GM18507 (cell line): ENCODE results near the gene RPTOR.
"Not testable (repeated sequence)": the region's sequence is repeated elsewhere in the genome, so short reads cannot be mapped to it uniquely, and the experiment has no call there.

Experiments used
- DNase-seq: peaks from one replicate; pipeline ENCODE4 v3.0.0; 2011; ENCODE audit warnings: low read depth; ENCODE audit not compliant: insufficient read length; ENCODE audit errors: extremely low spot score
- FAIRE-seq: peaks from 2 replicates; lab custom pipeline; 2011; peaks lifted over from hg19 to GRCh38; lab: Jason Lieb, UNC

RPTOR gene

DNA sequence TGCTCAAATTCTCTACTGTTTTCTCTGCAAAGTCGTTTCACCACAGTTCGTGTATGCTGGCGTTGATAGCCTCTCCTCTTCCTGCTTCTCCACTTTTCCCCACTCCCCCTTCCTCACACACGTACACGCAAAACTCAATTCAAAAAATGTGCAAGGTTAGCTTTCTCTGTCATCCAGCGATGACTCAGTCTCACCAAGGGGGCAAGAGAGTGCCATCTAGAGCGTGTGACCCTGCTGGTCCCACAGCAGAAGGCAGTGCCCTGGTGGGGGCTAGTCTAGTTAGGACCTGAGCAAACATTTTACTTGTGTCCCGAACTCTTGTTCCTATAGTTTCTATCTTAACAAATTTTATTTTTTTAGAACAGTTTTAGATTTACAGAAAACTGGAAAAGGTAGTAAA lies 325.8 kb downstream of the RPTOR start:
- no peak for DNase-seq
- FAIRE-seq = no peak

DNA sequence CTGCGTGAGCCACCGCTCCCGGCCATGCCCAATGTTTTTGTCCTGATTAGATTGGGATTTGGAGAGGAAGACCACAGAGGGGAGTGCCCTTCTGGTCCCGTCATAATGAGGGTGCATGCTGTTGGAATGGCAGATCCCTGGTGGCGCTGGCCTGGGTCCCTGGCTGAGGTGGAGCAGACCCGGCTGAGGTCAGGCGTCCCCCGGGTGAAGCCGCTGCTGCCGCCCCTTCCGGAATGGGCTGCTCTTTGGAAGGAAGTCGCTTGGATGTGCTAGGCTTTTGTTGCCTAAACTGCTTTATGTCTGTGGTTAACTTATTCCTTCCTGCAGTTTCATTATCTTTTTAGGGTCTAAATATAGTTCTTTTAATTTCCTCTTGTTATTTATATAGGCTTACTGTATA lies 326.7 kb downstream of the RPTOR start:
- FAIRE-seq (no peak), DNase-seq (no peak)

DNA sequence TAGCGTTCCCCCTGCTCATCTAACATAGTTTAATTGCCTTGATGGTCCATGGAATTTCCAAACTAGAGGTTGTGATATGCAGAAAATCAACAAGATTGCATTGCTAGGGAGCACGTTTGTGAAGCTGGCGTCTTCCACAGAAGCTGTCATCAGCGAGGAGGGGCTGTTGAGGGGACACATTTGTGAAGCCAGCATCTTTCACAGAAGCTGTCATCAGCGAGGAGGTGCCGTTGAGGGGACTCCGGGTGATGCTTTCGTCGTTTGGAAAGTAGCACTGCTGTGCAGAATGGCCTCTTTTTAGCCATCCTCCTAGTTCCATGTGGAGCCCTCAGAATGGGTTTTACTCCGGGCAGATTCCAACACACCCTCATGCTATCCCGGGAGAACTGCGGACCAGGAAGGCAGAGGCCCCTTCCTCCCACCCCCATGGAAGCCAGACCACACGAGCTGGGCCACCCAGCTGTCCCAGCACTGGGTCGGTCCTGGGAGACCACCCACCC lies 327.4 kb downstream of the RPTOR start:
- FAIRE-seq (no peak), DNase-seq (no peak)

DNA sequence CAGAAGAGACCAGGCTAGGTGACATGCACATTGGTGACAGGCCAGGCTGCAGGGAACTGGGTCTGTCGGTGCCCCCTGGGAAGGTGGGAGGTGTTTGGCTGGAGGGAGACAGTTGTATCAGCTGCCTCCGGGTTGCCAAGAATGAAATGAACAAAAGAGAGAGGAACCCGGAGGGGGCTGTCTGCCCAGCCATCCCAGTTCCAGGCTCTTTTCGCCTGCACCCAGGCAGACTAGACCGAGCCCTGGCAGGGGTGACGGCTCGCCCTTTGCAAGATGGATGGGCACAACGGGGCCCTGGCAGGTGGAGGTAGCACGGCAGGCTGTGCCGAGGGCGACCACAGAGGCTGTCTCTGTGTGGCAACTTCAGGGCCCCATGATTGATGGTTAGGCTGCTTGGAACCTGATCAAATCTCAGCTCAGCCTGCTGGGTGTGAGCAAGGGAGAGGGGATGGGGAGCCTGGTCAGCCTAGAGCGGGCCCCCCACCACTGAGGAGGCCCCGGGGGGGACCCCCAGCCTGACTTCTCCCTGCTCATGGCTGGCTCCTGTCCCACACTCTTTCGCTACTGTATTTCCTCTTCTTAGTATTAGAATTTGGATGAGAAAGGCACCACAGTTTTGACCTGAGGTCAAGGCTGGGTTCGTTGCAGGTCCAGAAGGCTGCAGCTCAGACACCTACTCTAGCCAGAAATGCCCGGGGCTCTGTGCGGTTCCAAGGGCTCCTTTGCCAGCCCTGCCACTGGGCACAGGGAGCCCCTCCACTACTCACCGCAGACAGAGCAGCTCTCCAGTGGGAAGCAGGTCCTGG lies 328.1 kb downstream of the RPTOR start:
- no peak for FAIRE-seq
- DNase-seq = no peak

DNA sequence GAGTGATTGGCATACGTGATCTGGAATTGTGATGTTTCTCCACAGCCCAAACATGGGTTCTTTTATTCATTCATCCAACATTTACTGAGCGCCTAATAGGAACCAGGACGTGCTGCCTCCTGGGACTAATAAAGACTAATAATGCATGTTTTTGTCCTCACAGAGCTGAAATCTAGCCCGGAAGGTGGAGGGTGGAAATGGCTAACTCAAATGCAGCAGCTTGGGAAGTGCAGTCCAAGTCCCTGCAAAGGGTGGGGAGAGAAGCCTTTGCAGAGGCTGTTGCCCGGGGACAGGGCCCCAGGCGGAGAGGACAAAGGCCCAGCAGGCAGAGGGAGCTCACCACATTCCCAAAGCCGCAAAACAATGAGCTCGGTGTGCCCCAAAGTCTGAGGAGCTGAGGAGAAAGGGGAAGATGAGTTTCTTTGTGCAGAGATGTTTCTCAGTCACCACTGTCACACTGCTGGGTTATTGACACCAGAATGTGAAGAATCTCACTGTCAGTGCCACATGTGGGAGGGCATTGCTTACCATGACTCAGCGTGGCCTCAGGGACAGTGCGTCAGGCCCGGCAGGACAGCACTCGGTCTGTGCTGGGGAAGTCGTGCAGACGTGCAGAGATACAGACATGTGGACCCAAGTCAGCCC lies 328.8 kb downstream of the RPTOR start:
- DNase-seq (no peak), FAIRE-seq (no peak)

DNA sequence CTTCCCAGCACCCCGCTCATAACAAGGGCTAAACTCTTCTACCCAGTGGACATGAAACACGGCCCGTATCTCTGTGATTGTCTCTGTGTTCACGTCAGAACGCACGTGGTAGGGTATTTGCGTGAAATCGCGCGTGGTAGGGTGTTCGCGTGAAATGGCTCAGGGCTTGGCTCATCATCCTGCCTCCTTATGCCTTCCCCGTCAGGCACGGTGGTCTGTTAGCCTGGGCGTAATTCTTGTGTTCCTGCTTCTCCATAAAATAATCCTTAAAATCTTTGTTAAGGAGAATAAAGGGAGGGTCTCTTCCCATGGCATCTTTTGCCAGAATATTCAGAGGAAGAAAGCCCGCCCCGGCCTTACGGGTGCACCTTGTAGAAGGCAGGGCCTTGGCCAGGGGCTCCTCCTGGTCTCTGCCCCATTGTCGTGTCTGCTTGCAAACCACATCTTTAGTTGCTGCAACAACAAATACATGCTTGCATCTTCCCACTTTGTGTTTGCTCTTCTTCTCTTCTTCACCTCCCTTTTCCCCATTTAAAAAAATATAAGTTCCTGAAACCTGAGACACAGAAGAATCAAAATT lies 330.3 kb downstream of the RPTOR start:
- DNase-seq = no peak
- no peak for FAIRE-seq

DNA sequence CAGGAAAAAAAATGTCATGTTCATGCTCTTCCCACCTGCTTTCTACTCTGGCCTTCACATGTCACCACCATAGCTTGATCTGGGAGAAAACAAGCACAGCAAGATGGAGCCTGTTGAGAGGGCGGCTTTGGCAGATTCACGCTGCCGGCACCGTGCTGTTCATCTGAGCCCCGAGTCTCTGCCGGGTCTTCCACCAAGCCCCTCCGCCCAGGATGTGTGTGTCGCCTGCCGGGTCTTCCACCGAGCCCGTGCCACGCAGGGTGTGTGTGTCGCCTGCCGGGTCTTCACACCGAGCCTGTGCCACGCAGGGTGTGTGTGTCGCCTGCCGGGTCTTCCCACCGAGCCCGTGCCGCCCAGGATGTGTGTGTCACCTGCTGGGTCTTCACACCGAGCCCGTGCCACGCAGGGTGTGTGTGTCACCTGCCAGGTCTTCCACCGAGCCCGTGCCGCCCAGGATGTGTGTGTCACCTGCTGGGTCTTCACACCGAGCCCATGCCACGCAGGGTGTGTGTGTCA lies 330.9 kb downstream of the RPTOR start:
- not testable (repeated sequence) for FAIRE-seq, DNase-seq

DNA sequence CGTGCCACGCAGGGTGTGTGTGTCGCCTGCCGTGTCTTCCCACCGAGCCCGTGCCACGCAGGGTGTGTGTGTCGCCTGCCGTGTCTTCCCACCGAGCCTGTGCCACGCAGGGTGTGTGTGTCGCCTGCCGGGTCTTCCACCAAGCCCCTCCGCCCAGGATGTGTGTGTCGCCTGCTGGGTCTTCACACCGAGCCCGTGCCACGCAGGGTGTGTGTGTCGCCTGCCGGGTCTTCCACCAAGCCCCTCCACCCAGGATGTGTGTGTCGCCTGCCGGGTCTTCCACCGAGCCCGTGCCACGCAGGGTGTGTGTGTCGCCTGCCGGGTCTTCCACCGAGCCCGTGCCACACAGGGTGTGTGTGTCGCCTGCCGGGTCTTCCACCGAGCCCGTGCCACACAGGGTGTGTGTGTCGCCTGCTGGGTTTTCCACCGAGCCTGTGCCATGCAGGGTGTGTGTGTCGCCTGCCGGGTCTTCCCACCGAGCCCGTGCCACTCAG lies 331.9 kb downstream of the RPTOR start:
- DNase-seq, FAIRE-seq: not testable (repeated sequence)

DNA sequence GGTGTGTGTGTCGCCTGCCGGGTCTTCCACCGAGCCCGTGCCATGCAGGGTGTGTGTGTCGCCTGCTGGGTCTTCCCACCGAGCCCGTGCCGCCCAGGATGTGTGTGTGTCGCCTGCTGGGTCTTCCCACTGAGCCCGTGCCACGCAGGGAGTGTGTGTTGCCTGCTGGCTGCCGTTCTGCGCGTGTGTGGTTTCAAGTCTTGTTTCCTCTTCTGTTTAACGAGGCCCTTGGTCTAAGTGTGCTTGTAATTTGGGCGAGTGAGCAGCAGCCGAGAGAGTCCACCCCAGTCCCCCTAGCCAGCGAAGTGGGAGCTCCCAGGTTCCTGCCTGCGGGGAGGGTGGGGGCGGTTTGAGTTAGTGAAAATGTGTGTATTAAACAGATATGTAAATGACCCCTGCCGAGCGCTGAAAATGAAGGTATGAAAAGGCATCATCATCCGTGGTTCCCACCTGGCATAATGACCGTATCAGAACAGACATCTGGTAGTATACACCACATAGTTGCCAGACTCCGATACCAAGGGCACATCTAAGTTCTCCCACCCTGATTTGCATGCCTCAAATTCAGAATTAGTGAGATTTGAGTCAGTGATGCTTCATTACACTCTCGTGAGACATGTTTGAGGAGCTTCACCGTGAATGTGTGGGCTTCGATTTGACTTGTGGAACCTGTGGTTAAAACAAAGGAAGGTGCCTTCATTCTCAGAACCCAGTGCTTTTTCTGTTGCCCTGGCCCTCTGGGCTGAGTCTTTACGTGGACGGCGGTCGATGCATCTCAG lies 332.5 kb downstream of the RPTOR start:
- FAIRE-seq = peak; percentile 99
- peak; percentile 76 for DNase-seq

DNA sequence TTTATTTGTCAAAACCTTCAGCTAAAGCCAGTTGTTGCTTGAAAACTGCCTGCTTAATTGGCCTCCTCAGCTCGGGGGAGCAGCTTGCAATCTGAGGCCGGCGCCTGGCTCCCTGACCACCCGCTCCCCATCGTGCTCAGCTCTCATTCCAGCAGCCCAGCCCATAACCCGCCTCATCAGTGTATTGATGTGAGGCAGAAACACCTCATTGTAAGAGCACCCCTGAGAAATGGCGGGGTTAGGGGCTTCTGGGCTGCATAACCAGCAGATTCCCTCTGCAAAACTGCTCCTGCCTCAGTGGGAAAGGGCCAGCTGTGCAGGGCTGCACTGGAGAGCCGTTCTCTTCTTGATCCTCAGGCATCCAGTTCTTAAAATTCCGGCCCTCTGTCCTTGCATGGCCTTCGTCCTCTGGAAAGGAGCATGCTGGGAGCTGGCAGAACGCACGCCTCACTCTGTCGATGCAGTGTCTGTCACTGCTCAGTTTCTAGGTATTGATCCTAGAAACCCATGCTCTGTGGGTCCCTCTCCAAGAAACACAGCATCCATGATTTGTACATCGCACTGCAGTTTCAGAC lies 333.2 kb downstream of the RPTOR start:
- FAIRE-seq = no peak
- DNase-seq = no peak

DNA sequence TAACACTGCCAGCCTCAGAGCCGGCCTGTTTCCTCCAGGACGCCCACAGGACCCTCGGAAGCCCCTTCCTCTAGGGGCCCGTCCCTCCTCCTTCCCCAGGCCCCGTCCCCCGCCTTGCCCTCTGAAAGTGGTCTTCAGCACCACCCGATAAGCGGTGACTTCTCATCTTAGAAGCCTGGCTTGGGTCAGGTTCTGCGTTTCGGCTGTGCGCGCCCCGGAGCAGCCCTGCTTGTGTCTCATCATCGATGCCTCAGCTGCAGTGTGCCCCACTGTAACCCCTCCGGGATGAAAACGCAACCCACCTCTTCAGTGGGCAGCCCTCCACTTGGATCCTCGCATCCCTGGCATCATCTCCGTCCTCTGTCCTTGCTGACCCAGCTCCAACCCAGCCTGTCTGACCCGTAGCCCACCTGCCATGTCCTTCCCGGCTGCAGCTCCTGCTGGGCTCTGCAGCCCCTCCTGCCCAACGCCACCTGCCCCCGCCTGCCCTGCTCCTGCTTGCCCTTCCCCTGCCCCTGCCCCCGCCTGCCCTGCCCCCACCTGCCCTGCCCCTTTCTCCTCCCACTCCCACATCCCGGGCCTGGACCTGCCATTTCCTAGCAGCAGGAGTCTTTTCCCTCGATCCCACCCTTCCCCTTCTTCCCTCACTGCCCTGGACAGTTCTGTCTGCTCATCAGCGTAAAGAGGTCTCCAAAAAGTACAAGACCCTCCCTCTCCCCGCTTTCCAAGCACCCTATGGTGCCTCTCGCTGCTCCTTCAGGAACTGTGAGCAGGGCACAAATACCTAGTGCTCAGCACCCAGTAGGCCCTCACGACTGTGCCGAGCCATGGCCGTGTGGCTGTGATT lies 334.5 kb downstream of the RPTOR start:
- no peak for FAIRE-seq
- no peak for DNase-seq

DNA sequence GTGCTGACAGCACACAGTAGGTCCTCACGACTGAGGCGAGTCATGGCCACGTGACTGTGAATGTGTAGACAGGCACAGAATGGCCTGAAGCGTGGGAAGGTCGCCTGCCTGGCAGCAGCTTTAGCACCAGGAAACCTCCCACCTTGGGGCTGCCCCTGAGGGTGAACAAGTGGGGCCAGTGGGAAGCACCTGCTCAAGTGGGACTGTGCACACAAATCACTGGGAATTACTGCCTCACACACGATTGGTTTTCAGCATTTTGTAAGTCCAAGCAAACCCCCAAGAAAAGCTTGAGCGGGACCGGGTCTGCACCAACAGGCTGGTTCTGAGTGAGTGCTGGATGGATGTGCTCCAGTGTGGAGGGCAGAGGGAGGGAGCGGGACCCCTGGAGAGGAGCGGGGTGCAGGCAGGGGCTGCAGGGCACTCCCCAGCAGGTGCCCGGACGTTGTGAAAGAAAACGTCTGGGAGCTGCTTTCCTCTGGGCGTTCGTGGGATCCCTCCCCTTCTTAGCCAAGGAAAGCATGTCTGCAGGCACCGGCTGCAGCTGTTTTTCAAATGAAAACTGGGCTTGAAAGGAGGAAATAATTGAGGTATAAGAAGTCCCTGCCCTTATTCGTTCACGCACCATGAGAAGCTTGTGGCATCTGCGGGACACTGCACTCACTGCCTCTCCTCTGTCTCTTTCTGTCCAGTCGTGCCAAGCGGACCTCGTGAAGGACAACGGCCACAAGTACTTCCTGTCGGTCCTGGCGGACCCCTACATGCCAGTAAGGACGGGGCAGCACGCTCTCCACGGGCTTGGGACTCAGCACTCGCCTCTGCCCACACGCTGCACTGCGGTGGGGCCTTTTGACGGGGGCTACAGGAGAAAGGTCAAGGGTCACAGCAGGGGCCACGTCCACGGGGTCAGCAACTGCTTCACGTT lies 335.3 kb downstream of the RPTOR start:
- FAIRE-seq = no peak
- no peak for DNase-seq

DNA sequence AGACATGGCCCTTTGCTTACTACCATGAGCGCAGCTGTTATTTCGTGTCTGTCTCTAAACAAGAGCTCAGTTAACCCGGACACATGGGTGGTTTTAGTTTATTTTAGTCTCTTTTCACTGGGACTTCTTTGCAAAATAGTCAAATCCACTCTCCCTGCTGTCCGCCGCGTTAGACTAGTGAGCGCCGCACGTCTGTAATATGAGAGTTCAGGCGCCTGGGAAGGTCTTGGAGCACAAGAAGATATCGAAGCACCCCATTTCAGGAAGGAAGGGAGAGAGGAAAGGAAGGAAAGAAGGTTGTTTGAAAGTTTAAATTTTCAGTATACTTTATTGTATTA lies 336.0 kb downstream of the RPTOR start:
- no peak for DNase-seq
- no peak for FAIRE-seq

DNA sequence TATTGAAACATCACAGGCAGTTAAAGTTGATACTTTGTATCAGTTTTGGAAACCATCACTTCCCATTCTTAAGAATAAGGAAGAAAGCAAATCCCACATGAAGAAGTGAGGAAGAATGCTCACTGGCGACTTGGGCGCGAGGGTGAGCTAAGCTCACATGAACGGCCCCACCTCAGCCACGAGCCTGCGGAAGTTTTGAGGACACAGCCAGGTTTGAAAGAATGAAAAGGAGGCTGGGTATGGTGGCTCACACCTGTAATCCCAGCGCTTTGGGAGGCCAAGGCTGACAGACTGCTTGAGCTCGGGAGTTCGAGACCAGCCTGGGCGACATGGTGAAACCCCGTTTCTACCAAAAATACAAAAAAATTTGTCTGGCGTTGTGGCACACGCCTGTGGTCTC lies 336.7 kb downstream of the RPTOR start:
- no peak for FAIRE-seq
- no peak for DNase-seq

DNA sequence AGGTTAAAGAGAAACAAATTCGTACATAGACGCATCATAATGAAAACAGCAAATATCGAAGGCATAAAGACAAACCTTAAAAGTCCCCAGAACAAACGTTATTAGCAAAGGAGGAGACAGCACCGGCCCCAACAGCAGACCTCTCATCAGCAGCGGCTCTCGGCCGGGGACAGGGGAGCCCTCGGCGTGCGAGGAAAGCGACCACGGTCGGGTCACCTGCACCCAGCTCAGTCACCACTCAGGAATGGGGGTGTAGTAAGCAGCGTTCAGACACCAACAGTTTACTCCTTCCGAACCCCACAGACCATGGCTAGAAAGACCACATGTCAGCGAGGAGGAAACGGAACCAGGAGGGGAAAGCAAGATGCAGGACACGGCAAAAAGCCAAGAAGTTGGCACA lies 337.7 kb downstream of the RPTOR start:
- DNase-seq (no peak), FAIRE-seq (no peak)

DNA sequence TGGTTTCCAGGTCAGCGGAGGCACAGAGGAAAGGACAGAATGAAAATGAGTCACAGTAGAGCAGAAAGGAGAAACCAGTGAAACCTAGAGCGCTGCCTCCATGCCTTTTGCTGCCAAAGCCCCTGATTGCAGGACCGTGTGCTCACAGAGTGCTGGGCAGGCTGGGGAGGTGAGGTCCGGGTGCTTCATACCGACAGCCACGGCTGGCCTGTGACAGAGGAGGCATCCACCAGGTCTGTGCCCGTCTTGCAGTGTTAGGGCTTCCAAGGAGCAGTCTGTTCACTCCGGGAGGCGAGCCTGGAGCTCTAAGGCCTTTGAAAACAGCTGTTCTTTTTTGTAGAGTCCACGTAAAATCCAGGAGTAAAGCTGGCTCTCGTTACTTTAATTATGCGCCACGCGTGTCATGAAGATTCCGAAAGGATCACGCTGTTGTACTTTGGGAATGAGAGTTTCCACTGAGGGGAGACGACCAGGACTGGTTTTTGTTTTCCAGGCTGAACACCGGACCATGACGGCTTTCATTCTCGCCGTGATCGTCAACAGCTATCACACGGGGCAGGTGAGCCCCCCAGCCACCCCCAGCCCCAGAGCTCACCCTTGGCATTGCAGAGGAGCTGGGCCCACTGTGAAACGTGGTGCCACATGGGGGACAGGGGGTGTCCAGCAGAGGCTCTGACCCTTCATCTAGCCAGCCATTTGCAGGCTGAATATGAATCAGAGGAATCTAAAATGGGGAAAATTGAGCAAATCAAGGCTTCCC lies 338.5 kb downstream of the RPTOR start:
- no peak for FAIRE-seq

More for the DNA sequence above, 338.5 kb downstream of the RPTOR start:
- no peak for DNase-seq
